Measurements from ENCODE around the gene PDE2A.
"Not testable (repeated sequence)": the region's sequence is repeated elsewhere in the genome, so short reads cannot be mapped to it uniquely, and the experiment has no call there.

PDE2A gene

DNA sequence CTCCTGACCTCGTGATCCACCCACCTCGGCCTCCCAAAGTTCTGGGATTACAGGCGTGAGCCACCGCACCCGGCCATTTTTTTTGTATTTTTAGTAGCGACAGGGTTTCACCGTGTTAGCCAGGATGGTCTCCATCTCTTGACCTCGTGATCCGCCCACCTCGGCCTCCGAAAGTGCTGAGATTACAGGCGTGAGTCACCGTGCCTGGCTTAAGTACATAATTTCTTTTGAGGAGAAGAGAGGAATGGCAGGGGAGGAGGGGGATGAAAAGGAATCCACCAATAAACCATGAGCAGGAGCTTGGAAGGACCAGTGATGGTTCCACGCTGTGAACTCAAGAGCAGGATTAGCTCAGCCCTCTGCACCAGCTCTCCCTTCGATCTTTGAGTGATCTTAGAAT lies 113.4 kb downstream of the PDE2A start:
- H3K4me3 ChIP-seq; H3K4me1 ChIP-seq; DNase-seq (ENCODE audit: low spot score in 2 of 2); H3K9me3 ChIP-seq; H3K36me3 ChIP-seq (replicated peaks); in situ Hi-C loops (cut with MboI; ENCODE audit: low sequenced_read_pairs); H3K27me3 ChIP-seq (ENCODE audit: low read depth): not testable (repeated sequence)

DNA sequence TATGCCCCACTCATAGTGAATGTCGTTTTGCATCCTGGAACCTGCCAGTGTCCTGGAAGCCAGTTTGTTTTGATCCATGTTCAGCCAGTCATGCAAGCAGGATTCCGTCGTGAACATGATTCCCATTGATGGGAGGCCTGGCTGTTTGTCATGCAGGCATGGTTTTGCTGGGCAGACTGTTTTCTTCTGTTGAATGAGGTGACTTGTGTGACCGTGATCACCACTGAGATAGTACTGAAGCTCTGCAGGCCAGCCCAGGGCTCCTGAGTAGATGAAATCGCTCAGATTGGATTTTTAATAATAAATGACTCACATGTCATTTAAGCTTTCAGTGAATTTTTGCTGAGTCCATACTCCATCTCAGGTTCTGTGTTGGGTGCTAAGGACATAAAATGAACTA lies 117.8 kb downstream of the PDE2A start:
- Histone ChIP-seq H3K36me3 (replicated peaks) (no peaks in the 10 kb centered on the region), H3K27me3 (ENCODE audit: low read depth) (peaks cover 8% of the 10 kb centered on the region), H3K9me3 (0 out of 2 replicates have a peak, but pooled peaks cover 3% of the 10 kb centered on the region), H3K4me1 (no peaks in the 10 kb centered on the region), H3K4me3 (no peak overlapping the region)
- no peak for DNase-seq (ENCODE audit: low spot score in 2 of 2)
- in situ Hi-C loops (cut with MboI; ENCODE audit: low sequenced_read_pairs), result no loop called here

DNA sequence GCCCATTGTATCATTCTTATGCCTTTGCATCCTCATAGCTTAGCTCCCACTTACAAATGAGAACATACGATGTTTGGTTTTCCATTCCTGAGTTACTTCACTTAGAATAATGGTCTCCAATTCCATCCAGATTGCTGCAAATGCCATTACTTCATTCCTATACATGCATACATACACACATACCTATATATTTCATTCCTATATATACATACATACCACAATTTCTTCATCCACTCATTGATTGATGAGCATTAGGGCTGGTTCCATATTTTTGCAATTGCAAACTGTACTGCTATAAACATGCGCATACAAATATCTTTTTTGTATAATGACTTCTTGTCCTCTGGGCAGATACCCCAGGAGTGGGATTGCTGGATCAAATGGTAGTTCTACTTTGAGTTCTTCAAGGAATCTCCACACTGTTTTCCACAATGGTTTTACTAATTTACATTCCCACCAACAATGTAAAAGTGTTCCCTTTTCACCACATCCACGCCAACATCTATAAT lies 119.2 kb downstream of the PDE2A start:
- in situ Hi-C loops (cut with MboI; ENCODE audit: low sequenced_read_pairs); H3K4me1 ChIP-seq; DNase-seq (ENCODE audit: low spot score in 2 of 2); H3K36me3 ChIP-seq (replicated peaks); H3K4me3 ChIP-seq; H3K9me3 ChIP-seq; H3K27me3 ChIP-seq (ENCODE audit: low read depth): not testable (repeated sequence)

DNA sequence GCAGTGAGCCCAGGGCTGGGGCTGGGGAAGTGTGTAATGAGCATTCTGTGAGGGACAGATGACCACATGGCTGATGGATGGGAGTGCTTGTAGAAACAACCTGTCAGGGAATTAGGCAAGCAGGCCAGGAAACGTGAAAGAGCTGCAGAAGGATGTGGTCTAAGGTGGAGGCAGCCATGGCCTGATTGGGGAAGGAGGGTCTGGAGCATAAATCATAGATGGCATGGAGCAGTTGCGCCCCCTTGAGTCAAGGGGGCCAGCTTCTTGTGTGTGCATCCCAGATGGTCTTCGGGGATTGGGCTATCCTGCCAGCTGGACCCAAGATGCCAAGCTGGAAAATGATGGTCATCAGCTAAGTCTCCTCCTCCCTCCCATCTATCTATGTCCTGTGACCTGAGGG lies 120.5 kb downstream of the PDE2A start:
- in situ Hi-C loops (cut with MboI; ENCODE audit: low sequenced_read_pairs), result no loop called here
- peak in 1 of 2 experiments; percentile 43 for DNase-seq (ENCODE audit: low spot score in 2 of 2)
- H3K27me3 ChIP-seq (ENCODE audit: low read depth), result peaks cover 8% of the 10 kb centered on the region; the same call in 1 of the 2 replicates

DNA sequence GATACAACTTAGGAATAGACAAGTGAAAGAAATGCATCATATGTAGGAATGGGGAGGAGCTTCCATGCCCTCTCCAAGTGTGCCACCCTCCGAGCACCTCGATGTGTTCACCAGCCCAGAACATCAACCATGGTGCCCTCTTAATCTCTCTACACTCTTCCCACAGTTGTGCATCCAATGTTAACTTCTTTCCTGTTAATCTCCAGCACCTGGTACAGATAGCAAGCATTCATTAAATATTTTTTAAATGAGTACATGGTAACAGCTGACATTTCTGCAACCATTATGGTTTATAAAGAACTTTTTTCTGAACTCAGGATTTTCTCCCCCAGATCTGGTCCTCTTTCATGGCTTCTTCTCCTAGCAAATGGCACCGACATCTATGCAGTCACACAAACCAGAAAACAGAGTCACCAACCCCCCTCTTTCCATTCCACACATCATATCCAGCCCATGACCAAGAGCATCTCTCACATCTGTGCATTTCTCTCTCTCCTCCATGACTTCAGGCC lies 121.8 kb downstream of the PDE2A start:
- DNase-seq (ENCODE audit: low spot score in 2 of 2), result no peak
- no peak overlapping the region for H3K4me3 ChIP-seq
- no peaks in the 10 kb centered on the region for H3K36me3 ChIP-seq (replicated peaks)
- in situ Hi-C loops (cut with MboI; ENCODE audit: low sequenced_read_pairs), result no loop called here
- H3K27me3 ChIP-seq (ENCODE audit: low read depth), result 0 out of 2 replicates have a peak, but pooled peaks cover 4% of the 10 kb centered on the region
- 0 out of 2 replicates have a peak, but pooled peaks cover 3% of the 10 kb centered on the region for H3K9me3 ChIP-seq
- peaks cover 4% of the 10 kb centered on the region for H3K4me1 ChIP-seq

More for the DNA sequence above, 120.5 kb downstream of the PDE2A start:
- H3K36me3 ChIP-seq (replicated peaks), result no peaks in the 10 kb centered on the region
- H3K4me1 ChIP-seq, result peaks cover 4% of the 10 kb centered on the region
- 0 out of 2 replicates have a peak, but pooled peaks cover 3% of the 10 kb centered on the region for H3K9me3 ChIP-seq
- no peak overlapping the region for H3K4me3 ChIP-seq

DNA sequence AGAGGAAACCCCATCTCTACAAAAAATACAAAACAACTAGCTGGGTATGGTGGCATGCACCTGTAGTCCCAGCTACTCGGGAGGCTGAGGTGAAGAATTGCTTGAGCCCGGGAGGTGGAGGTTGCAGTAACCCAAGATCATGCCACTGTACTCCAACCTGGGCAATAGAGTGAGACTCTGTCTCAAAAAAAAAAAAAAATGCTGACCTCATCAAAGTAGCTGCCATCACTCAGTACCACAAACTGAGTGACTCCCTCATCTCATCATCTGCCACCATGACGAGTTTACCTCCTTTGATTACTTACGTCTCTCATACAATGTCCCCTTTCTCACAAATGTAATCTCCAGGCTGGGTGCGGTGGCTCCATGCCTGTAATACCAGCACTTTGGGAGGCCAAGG lies 122.7 kb downstream of the PDE2A start:
- H3K4me3 ChIP-seq, result no peak overlapping the region
- 0 out of 2 replicates have a peak, but pooled peaks cover 4% of the 10 kb centered on the region for H3K27me3 ChIP-seq (ENCODE audit: low read depth)
- H3K36me3 ChIP-seq (replicated peaks), result no peaks in the 10 kb centered on the region
- peaks cover 4% of the 10 kb centered on the region for H3K4me1 ChIP-seq
- H3K9me3 ChIP-seq, result 0 out of 2 replicates have a peak, but pooled peaks cover 3% of the 10 kb centered on the region
- in situ Hi-C loops (cut with MboI; ENCODE audit: low sequenced_read_pairs), result no loop called here
- no peak for DNase-seq (ENCODE audit: low spot score in 2 of 2)

DNA sequence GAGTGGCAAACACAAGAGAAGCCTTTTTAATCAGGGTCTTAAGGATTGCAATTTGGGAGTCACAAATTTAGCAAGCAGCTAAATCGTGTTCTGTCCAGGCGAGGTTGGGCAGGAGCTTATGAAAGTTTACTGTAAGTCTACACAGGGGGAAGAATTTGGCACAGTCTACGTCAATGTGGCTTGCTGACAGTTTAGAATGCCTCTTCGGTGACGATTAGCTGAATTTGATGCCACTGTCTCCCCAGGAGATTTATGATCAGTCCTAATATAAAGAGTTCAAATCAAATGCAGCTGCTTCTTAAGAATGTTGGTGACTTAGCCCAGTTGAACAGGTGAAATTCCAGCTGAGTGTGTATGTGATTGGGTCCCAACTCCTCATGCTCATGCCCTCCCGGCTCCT lies 125.8 kb downstream of the PDE2A start:
- in situ Hi-C loops (cut with MboI; ENCODE audit: low sequenced_read_pairs), result no loop called here
- 0 out of 2 replicates have a peak, but pooled peaks cover 2% of the 10 kb centered on the region for H3K9me3 ChIP-seq
- peaks cover 4% of the 10 kb centered on the region for H3K4me1 ChIP-seq
- no peak overlapping the region for H3K4me3 ChIP-seq
- H3K27me3 ChIP-seq (ENCODE audit: low read depth), result peaks cover 2% of the 10 kb centered on the region; the same call in 1 of the 2 replicates
- H3K36me3 ChIP-seq (replicated peaks), result no peaks in the 10 kb centered on the region
- DNase-seq (ENCODE audit: low spot score in 2 of 2), result no peak

DNA sequence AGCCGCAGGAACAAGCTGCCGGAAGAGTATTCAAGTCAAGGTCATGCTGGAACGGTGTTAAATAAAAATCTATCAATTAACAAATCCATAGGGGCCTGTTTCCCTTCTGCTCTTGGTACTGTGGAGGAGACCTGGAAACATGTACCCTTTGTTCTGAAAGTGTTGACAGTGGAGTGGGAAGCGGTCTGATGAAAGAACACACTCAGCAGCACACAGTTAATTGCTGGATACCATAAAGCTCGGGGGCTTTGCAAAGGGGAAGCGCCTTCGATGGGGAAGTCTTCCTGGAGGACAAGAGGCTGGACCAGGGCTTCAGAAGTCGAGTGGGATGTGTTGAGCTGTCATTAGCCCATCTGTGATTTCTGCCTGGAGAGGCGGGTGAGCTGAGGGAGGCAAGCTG lies 127.4 kb downstream of the PDE2A start:
- DNase-seq (ENCODE audit: low spot score in 2 of 2), result no peak
- in situ Hi-C loops (cut with MboI; ENCODE audit: low sequenced_read_pairs), result no loop called here
- Histone ChIP-seq H3K4me1 (peaks cover 4% of the 10 kb centered on the region), H3K4me3 (no peak overlapping the region), H3K9me3 (no peaks in the 10 kb centered on the region), H3K27me3 (ENCODE audit: low read depth) (peaks cover 9% of the 10 kb centered on the region), H3K36me3 (replicated peaks) (no peaks in the 10 kb centered on the region)

DNA sequence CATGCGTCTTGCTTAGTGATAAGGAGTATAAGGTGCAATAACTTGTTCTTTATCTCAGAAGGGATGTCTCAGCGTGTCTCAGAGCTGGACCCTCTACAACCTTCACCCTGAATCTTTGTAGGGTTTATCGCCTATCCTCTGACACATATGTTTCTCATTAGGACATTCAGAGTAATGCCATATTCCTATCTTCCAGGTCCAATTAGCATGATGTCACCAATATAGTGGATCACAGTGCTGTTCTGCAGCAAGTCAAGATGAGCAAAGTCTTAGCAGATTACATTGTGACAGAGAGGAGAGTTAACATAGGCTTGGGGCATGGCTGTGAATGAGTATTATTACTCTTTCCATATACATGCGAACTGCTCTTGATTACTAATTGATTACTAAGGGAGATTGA lies 129.6 kb downstream of the PDE2A start:
- H3K27me3 ChIP-seq (ENCODE audit: low read depth), result peaks cover 29% of the 10 kb centered on the region
- no peaks in the 10 kb centered on the region for H3K9me3 ChIP-seq
- H3K4me3 ChIP-seq, result no peak overlapping the region
- peaks cover under 1% of the 10 kb centered on the region for H3K4me1 ChIP-seq
- DNase-seq (ENCODE audit: low spot score in 2 of 2), result no peak
- in situ Hi-C loops (cut with MboI; ENCODE audit: low sequenced_read_pairs), result no loop called here
- H3K36me3 ChIP-seq (replicated peaks), result no peaks in the 10 kb centered on the region

DNA sequence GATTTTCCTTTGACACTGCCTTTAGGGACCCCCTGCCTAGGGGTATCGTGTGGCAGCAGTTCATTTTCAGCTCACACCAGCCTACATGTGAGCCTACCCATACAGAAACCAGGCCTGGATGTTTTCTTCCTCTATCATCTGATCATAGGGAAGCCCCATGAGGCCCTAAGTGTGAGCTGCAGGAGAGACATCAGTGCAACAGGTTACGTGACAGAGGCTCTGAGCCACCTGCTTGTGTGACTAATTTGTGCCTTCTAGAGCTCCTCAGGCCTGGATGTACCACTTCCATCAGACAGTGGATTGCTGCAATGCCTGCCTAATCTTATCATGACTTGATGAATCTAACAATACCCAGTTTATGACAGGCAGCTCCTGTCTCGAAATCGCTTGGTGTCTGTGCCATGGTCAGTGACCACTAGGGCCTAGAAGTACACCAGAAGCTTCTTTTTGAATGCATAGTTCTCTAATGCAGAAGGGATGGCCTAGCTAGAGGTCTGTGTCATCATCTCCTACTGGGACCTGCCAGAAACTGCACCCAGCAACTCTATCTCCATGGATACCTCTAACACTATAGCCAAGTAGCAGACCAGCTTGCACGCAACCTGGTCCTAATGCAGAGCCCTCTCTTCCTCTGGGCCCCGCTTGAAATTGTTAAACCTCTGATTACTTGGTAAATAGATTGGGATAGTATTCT lies 130.2 kb downstream of the PDE2A start:
- DNase-seq (ENCODE audit: low spot score in 2 of 2), result no peak
- no peak overlapping the region for H3K4me3 ChIP-seq
- in situ Hi-C loops (cut with MboI; ENCODE audit: low sequenced_read_pairs), result no loop called here
- H3K4me1 ChIP-seq, result no peaks in the 10 kb centered on the region; the same call in 1 of the 2 replicates
- H3K36me3 ChIP-seq (replicated peaks), result no peaks in the 10 kb centered on the region
- H3K9me3 ChIP-seq, result no peaks in the 10 kb centered on the region
- peaks cover 32% of the 10 kb centered on the region for H3K27me3 ChIP-seq (ENCODE audit: low read depth)

DNA sequence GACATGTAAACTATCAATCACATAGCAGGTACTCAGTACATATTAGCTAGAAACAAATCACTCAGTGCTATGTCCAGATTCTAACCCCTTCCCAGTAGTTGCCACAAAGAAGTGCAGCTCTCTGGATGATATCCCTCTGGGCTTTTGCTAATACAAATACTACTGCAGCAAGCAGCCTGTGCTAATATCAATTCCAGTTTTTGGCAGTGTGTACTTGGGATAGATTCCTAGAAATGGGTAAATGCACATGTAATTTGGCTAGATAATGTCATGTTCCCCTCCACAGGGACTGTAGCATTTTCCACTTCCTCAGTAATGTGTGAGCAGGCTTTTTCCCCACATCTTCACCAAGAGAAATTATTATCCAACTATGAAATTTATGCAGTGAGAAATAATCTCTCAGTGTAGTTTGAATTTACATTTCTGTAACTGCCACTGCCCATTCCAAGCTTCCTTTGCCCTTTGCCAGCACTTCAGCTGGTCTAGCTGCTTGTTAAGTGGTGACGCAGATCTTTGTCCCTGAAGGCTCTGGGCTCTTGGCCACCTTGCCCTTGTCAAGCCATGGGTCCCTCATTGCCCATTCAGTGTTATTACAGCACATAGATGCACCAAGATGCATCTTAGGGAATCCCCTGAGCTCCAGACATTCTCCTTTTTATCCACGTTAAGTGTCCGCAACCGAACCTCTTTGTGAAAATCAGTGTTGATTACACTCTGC lies 132.8 kb downstream of the PDE2A start:
- Histone ChIP-seq H3K27me3 (ENCODE audit: low read depth) (peaks cover 32% of the 10 kb centered on the region), H3K4me1 (no peaks in the 10 kb centered on the region; the same call in 1 of the 2 replicates), H3K4me3 (no peak overlapping the region), H3K9me3 (no peaks in the 10 kb centered on the region), H3K36me3 (replicated peaks) (no peaks in the 10 kb centered on the region)
- in situ Hi-C loops (cut with MboI; ENCODE audit: low sequenced_read_pairs), result no loop called here
- DNase-seq (ENCODE audit: low spot score in 2 of 2), result no peak

DNA sequence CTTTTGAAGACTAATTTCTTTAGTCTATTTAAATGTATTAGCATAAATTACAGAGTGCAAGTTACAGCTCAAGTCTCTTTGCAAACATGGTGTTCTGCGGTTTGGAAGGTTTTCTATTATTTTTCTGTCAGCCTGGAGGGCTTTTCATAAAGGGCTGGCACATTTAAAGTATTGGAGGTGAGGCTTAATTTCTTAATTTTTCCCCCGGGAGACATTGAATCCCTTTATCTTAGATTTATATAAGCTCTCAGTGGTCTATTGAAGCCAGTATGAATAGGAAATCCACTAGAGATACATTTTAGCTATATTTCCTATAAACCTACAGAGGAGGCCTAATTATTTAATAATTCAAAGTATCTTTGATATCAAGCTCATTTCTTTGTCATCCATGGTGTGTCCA lies 137.2 kb downstream of the PDE2A start:
- Histone ChIP-seq H3K4me1 (peaks cover 10% of the 10 kb centered on the region; the same call in 1 of the 2 replicates), H3K4me3 (no peak overlapping the region), H3K9me3 (no peaks in the 10 kb centered on the region), H3K27me3 (ENCODE audit: low read depth) (peaks cover 25% of the 10 kb centered on the region), H3K36me3 (replicated peaks) (no peaks in the 10 kb centered on the region)
- in situ Hi-C loops (cut with MboI; ENCODE audit: low sequenced_read_pairs), result no loop called here
- no peak for DNase-seq (ENCODE audit: low spot score in 2 of 2)

DNA sequence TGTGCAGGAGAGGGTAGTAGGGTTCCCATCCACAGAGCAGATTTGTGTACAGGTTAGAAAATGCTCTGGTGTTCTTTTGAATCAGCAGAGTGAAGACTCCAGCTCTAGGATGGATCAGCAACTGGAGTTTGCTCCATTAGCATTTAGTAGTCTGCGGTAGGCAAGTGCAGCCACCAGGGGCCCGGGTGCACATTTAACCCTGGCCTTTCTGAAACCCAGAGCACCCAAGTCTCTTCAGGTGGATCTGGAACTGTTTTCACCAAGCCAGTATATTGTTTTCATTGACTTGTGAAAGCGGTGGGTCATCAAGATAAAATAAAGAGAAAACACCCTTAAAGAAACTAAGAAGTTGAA lies 139.1 kb downstream of the PDE2A start:
- Histone ChIP-seq H3K4me3 (no peak overlapping the region), H3K9me3 (no peaks in the 10 kb centered on the region), H3K27me3 (ENCODE audit: low read depth) (peaks cover 6% of the 10 kb centered on the region), H3K4me1 (peaks cover 10% of the 10 kb centered on the region; the same call in 1 of the 2 replicates), H3K36me3 (replicated peaks) (no peaks in the 10 kb centered on the region)
- in situ Hi-C loops (cut with MboI; ENCODE audit: low sequenced_read_pairs), result no loop called here
- peak in 1 of 2 experiments; percentile 20 for DNase-seq (ENCODE audit: low spot score in 2 of 2)

All from HAP-1 (cell line).